MM.1S (cell line): ENCODE measurements around the gene HES1.

ENCODE experiments used
- EZH2 ChIP-seq: fragments of 300-600 bp; sonication (generic); optimal IDR thresholded peaks from 2 replicates; pipeline ENCODE3; 2017; ENCODE audit warnings: low read depth, mild to moderate bottlenecking, antibody characterized with exemption, low read length, mixed read lengths
- TF ChIP-seq, protein P1 (sequence below): fragments of 300-600 bp; sonication (generic); IDR thresholded peaks from 2 replicates; pipeline ENCODE4 v1.5.1; 2016; ENCODE audit warnings: antibody characterized with exemption, low read length, mixed read lengths

DNA sequence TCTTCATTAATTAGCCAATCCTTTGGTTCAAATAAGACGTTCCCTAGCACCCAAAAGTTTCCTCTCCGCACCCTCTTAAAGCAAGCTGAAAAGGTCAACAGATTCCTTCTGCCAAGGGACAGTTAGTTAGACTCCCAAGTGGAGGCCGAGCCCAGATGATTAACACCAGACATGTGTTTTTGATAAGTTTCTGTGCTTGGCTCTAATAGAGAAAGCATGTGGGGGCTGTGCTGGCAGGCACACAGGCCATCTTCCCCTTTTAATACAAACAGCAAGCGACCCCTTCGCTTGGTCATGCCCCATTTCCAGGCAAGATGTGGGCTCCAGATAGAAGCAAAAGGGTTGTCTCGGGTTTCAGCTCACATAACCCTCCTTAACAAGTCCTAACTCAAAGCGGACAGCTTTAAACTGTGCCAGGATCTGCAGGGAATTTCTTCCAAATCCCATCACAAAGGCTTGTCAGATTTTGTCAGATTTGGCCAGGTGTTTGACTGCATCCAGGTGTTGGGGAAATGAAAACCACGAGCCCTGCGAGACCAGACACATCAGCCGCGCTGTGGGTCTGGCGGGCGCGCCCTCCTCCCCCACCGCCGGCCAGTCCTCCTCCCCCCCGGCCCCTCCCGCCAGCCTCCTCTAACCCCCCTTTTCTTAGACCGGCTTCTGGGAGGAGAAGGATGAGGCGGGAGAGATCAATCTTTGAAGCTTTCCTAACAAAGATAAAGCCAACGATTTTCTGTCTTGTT is 3.3 kb downstream of the HES1 start:
- TF ChIP-seq, protein P1, sequence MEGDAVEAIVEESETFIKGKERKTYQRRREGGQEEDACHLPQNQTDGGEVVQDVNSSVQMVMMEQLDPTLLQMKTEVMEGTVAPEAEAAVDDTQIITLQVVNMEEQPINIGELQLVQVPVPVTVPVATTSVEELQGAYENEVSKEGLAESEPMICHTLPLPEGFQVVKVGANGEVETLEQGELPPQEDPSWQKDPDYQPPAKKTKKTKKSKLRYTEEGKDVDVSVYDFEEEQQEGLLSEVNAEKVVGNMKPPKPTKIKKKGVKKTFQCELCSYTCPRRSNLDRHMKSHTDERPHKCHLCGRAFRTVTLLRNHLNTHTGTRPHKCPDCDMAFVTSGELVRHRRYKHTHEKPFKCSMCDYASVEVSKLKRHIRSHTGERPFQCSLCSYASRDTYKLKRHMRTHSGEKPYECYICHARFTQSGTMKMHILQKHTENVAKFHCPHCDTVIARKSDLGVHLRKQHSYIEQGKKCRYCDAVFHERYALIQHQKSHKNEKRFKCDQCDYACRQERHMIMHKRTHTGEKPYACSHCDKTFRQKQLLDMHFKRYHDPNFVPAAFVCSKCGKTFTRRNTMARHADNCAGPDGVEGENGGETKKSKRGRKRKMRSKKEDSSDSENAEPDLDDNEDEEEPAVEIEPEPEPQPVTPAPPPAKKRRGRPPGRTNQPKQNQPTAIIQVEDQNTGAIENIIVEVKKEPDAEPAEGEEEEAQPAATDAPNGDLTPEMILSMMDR: no peak
- no peak for TF ChIP-seq EZH2
